ENCODE data around the gene FAIM2.

FAIM2 gene

DNA sequence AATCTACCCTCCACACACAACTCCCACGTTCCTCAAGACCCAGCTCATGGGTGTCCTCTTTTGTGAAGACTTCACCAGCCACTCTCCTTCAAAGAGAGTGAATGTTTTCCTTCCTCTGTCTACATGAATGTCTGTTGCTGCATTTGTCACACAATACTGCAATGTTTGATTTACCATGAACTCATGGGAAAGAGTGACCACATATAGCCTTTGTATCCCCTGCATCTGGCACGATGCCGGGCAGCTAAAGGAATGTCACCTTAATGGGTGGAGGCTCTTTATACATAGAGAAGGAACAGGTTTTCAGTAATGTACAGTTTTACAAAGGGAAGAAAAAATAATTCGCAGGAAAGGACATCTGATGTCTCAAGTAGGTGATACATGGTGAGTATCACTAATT, 48.7 kb downstream of the FAIM2 start:
- no peak overlapping the region for H3K27ac ChIP-seq
- TF ChIP-seq CTCF (conservative IDR thresholded peaks at IDR 0.05), result no peak

GRCh38 chr12:49853671-49854070, 50.0 kb downstream of the FAIM2 start:
- no peak overlapping the region for H3K27ac ChIP-seq
- no peak for TF ChIP-seq CTCF (conservative IDR thresholded peaks at IDR 0.05)

- H3K27ac ChIP-seq, result no peak overlapping the region
- no peak for TF ChIP-seq CTCF (conservative IDR thresholded peaks at IDR 0.05)
These were observed 56.5 kb downstream of the FAIM2 start for GRCh38 chr12:49847161-49847560.

GRCh38 chr12:49846032-49846431, 57.7 kb downstream of the FAIM2 start:
- no peak overlapping the region for H3K27ac ChIP-seq
- TF ChIP-seq CTCF (conservative IDR thresholded peaks at IDR 0.05), result no peak

- TF ChIP-seq CTCF (conservative IDR thresholded peaks at IDR 0.05), result no peak
- peak overlapping the region; percentile 97 for H3K27ac ChIP-seq
These were observed 59.7 kb downstream of the FAIM2 start for GRCh38 chr12:49843876-49844437.

- no peak for TF ChIP-seq CTCF (conservative IDR thresholded peaks at IDR 0.05)
These were observed 60.3 kb downstream of the FAIM2 start for GRCh38 chr12:49843411-49843810.

GRCh38 chr12:49842519-49843352, 61.0 kb downstream of the FAIM2 start, which contains the start of gene BCDIN3D:
TSS of gene BCDIN3D (minus strand) at chr12:49843106. CDS start at chr12:49843087, 19 bp downstream.
- peak within 1 kb of the TSS; percentile 97 for H3K27ac ChIP-seq

More at GRCh38 chr12:49843411-49843810, 60.3 kb downstream of the FAIM2 start:
- peak overlapping the region; percentile 97 for H3K27ac ChIP-seq

More at GRCh38 chr12:49842519-49843352, 61.0 kb downstream of the FAIM2 start, which contains the start of gene BCDIN3D:
- TF ChIP-seq CTCF (conservative IDR thresholded peaks at IDR 0.05), result no peak
